PC-9 (cell line): ENCODE data around the gene CD72. TPM values are rescaled to one million over a fixed set of nuclear protein-coding genes. Genes with fewer than 3 reads are reported as not detected.
"Not testable (repeated sequence)": the region's sequence is repeated elsewhere in the genome, so short reads cannot be mapped to it uniquely, and the experiment has no call there.

Source experiments
- BruUV-seq: library from RNA; stranded (reverse); fragments of 400-500 nt; replicated peaks from 2 replicates; lab custom pipeline; 2021; lab: Mats Ljungman, UMichigan
- CTCF ChIA-PET: fragments of 300-600 bp; sonication (Branson Sonifier 250); formaldehyde crosslinking; loops from one replicate; lab custom pipeline; 2022; ENCODE audit warnings: antibody characterized with exemption; lab: Charles Lee
- POLR2A ChIA-PET: fragments of 300-600 bp; sonication (Branson Sonifier 250); formaldehyde crosslinking; loops from one replicate; lab custom pipeline; 2022; ENCODE audit warnings: antibody characterized with exemption; ENCODE audit not compliant: unreplicated experiment; lab: Charles Lee
- DNase-seq, 2 experiments: peaks; one replicate each; pipeline versions ENCODE4 v3.0.0 to v3.0.0-alpha.2; 2015 to 2022; ENCODE audit warnings: mixed read lengths in 1 of 2
- H2AFZ ChIP-seq: fragments of 200-600 bp; sonication (generic); 2 replicates; pipeline ENCODE4 v1.8.1; 2017; ENCODE audit warnings: antibody characterized with exemption
- H3F3A ChIP-seq: fragments of 200-600 bp; sonication (generic); 2 replicates; pipeline ENCODE4 v1.8.1; 2017; ENCODE audit warnings: antibody characterized with exemption, mild to moderate bottlenecking, low read depth; ENCODE audit not compliant: insufficient read depth
- H3K27ac ChIP-seq: fragments of 200-600 bp; sonication (generic); 2 replicates; pipeline ENCODE4 v1.6.1; 2016; ENCODE audit warnings: mixed run types
- H3K27me3 ChIP-seq: fragments of 200-600 bp; sonication (generic); 2 replicates; pipeline ENCODE4 v1.6.1; 2016; ENCODE audit warnings: low read depth, mixed run types; ENCODE audit not compliant: insufficient read depth
- H3K36me3 ChIP-seq: fragments of 200-600 bp; sonication (generic); 2 replicates; pipeline ENCODE4 v1.6.1; 2016; ENCODE audit warnings: low read depth, mixed run types
- H3K4me1 ChIP-seq: fragments of 200-600 bp; sonication (generic); replicated peaks from 2 replicates; pipeline ENCODE4 v1.6.1; 2016; ENCODE audit warnings: mixed run types; ENCODE audit not compliant: insufficient read depth
- H3K4me2 ChIP-seq: fragments of 200-600 bp; sonication (generic); 2 replicates; pipeline ENCODE4 v1.6.1; 2017; ENCODE audit warnings: mixed run types
- H3K4me3 ChIP-seq: fragments of 200-600 bp; sonication (generic); 2 replicates; pipeline ENCODE4 v1.6.1; 2016; ENCODE audit warnings: mixed run types
- H3K79me2 ChIP-seq: fragments of 200-600 bp; sonication (generic); 2 replicates; pipeline ENCODE4 v1.6.1; 2017; ENCODE audit warnings: low read depth, mixed run types
- H3K9me2 ChIP-seq: fragments of 200-600 bp; sonication (generic); 2 replicates; pipeline ENCODE4 v1.8.1; 2017; ENCODE audit warnings: mild to moderate bottlenecking; ENCODE audit not compliant: insufficient read depth
- H3K9me3 ChIP-seq: fragments of 200-600 bp; sonication (generic); 2 replicates; pipeline ENCODE4 v1.8.1; 2016; ENCODE audit warnings: low read depth; ENCODE audit not compliant: insufficient read depth
- H4K20me1 ChIP-seq: fragments of 200-600 bp; sonication (generic); 2 replicates; pipeline ENCODE4 v1.8.1; 2017; ENCODE audit not compliant: insufficient read depth
- EZH2 ChIP-seq: fragments of 200-600 bp; sonication (generic); IDR thresholded peaks from 2 replicates; pipeline ENCODE4 v1.8.0; 2017; ENCODE audit warnings: antibody characterized with exemption, low read depth
- intact Hi-C: fragments of 100-400 bp; cut with micrococcal nuclease; formaldehyde crosslinking; loops from one replicate; pipeline ENCODE4 v1.10.0; 2022; ENCODE audit not compliant: unreplicated experiment
- total RNA-seq: library from RNA; stranded (reverse); gene quantifications from 2 replicates; pipeline ENCODE4 v1.2.3, GENCODE V29; 2021
- TF ChIP-seq, protein P1 (sequence below): fragments of 200-600 bp; sonication (generic); conservative IDR thresholded peaks from 2 replicates; pipeline ENCODE4 v1.6.1; 2017; ENCODE audit warnings: mixed run types, antibody characterized with exemption, mild to moderate bottlenecking, moderate library complexity

CD72 gene
- total RNA-seq, 1 experiment from 2014 or later, result 3.2 TPM

DNA sequence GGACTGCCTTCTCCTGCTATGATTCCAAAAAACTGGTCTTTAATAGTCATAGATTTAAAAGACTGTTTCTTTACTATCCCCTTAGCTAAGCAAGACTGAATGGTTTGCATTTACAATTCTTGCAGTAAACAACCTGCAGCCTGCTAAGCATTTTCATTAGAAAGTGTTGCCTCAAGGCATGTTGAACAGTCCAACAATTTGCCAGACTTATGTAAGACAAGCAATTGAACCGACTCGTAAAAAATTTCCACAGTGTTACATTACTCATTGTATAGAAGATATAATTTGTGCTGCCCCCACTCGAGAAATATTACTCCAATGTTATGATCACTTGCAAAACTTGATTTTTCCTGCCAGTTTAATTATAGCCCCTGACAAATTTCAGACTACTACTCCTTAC lies 33.5 kb downstream of the CD72 start:
- H2AFZ ChIP-seq, H3K4me3 ChIP-seq, H4K20me1 ChIP-seq, H3K9me3 ChIP-seq, H3K27ac ChIP-seq, H3K4me2 ChIP-seq, BruUV-seq, H3K9me2 ChIP-seq, H3K27me3 ChIP-seq, CTCF ChIA-PET, H3F3A ChIP-seq, DNase-seq, intact Hi-C loops, H3K79me2 ChIP-seq, H3K36me3 ChIP-seq, H3K4me1 ChIP-seq: not testable (repeated sequence)
- POLR2A ChIA-PET, result interaction anchor here (0.7 kb wide), 1 partner anchor 562 kb away, joined by 3 read pairs; no protein-coding TSS in a partner anchor

DNA sequence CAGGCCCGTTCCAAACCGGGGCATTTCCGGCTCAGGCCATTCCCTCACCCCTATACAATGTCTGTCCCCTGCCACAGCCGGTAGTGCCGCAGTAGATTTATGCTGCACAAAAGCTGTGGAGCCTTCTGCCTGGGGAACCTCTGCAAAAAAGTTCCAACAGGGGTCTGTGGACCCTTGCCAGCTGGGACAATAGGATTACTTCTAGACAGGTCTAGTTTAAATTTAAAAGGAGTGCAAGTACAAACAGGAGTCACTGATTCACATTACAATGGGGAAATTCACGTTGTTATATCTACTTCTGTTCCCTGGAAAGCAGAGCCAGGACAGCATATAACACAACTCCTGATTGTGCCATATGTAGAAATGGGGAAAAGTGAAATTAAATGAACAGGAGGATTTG lies 34.7 kb downstream of the CD72 start:
- H3K4me3 ChIP-seq, H3K4me1 ChIP-seq, POLR2A ChIA-PET, H3K9me3 ChIP-seq, H2AFZ ChIP-seq, intact Hi-C loops, H3K9me2 ChIP-seq, H3K79me2 ChIP-seq, BruUV-seq, H3F3A ChIP-seq, H3K27me3 ChIP-seq, CTCF ChIA-PET, H3K27ac ChIP-seq, H3K36me3 ChIP-seq, H4K20me1 ChIP-seq, H3K4me2 ChIP-seq, DNase-seq: not testable (repeated sequence)

DNA sequence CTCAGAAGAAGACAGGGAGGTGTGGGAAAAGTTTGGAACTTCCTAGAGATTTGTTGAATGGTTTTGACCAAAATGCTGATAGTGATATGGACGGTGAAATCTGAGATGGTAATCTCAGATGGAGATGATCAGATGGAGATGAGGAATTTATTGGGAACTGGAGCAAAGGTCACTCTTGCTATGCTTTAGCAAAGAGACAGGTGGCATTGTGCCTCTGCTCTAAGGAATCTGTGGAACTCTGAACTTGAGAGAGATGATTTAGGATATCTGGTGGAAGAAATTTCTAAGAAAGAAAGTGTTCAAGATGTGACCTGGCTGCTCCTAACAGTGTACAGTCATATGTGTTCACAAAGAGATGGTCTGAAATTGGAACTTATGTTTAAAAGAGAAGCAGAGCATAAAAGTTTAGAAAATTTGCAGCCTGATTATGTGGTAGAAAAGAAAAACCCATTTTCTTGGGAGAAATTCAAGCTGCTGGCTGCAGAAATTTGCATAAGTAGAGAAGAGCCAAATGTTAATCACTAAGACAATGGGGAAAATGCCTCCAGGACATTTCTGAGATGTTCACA lies 38.5 kb downstream of the CD72 start:
- H3K4me2 ChIP-seq, H3K27ac ChIP-seq, H3K9me2 ChIP-seq, H3F3A ChIP-seq, H3K79me2 ChIP-seq, H3K9me3 ChIP-seq, H4K20me1 ChIP-seq, H3K27me3 ChIP-seq, BruUV-seq, H2AFZ ChIP-seq, H3K4me1 ChIP-seq, H3K4me3 ChIP-seq, intact Hi-C loops, POLR2A ChIA-PET, CTCF ChIA-PET, H3K36me3 ChIP-seq, DNase-seq: not testable (repeated sequence)

DNA sequence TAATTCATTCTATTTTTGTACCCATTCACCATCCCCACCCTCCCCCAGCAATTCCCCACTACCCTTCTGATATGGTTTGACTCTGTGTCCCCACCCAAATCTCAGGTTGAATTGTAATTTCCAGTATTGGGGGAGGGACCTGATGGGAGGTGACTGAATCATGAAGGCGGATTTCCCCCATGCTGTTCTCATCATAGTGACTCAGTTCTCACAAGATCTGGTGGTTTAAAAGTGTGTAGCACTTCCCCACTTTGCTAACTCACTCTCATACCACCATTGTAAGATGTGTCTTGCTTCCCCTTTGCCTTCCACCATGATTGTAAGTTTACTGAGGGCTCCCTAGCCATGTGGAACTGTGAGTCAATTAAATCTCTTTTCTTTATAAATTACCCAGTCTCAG lies 39.1 kb downstream of the CD72 start:
- Histone ChIP-seq H3K9me2 (no peaks in the 10 kb centered on the region), H3K36me3 (no peaks in the 10 kb centered on the region), H3K4me1 (no peaks in the 10 kb centered on the region), H3K9me3 (no peaks in the 10 kb centered on the region; the same call in 1 of the 2 replicates), H3K27ac (no peak overlapping the region), H4K20me1 (no peaks in the 10 kb centered on the region), H3K79me2 (no peaks in the 10 kb centered on the region), H3F3A (no peaks in the 10 kb centered on the region), H3K4me3 (no peak overlapping the region), H3K4me2 (no peak overlapping the region), H2AFZ (no peak overlapping the region), H3K27me3 (no peaks in the 10 kb centered on the region)
- BruUV-seq, result no TSS peak
- ChIA-PET CTCF (no interaction called here), POLR2A (no interaction called here)
- DNase-seq, result no peak
- no peak for TF ChIP-seq EZH2
- TF ChIP-seq, protein P1, sequence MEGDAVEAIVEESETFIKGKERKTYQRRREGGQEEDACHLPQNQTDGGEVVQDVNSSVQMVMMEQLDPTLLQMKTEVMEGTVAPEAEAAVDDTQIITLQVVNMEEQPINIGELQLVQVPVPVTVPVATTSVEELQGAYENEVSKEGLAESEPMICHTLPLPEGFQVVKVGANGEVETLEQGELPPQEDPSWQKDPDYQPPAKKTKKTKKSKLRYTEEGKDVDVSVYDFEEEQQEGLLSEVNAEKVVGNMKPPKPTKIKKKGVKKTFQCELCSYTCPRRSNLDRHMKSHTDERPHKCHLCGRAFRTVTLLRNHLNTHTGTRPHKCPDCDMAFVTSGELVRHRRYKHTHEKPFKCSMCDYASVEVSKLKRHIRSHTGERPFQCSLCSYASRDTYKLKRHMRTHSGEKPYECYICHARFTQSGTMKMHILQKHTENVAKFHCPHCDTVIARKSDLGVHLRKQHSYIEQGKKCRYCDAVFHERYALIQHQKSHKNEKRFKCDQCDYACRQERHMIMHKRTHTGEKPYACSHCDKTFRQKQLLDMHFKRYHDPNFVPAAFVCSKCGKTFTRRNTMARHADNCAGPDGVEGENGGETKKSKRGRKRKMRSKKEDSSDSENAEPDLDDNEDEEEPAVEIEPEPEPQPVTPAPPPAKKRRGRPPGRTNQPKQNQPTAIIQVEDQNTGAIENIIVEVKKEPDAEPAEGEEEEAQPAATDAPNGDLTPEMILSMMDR, result no peak
- intact Hi-C loops, result no loop called here
